K562 (cell line): Measurements from ENCODE around the gene NASP. TPM values are rescaled to one million over a fixed set of nuclear protein-coding genes. Genes with fewer than 3 reads are reported as not detected.

Source experiments
- C11orf30 ChIP-seq: fragments of 450-650 bp; IDR thresholded peaks from 2 replicates; pipeline ENCODE4 v1.6.1; 2016; ENCODE audit warnings: low read depth, mild to moderate bottlenecking
- CBFA2T3 ChIP-seq: fragments of 450-650 bp; IDR thresholded peaks from 2 replicates; pipeline ENCODE4 v1.6.1; 2017
- CBX1 ChIP-seq: sonication (generic); IDR thresholded peaks from 2 replicates; pipeline ENCODE4 v1.6.1; 2016; ENCODE audit warnings: antibody characterized with exemption, low read depth, mild to moderate bottlenecking
- CSDE1 ChIP-seq, 2 experiments: fragments of 450-650 bp; IDR thresholded peaks; 2 replicates each; pipeline ENCODE4 v1.6.1; 2016; ENCODE audit warnings: mild to moderate bottlenecking in 1 of 2
- HDAC1 ChIP-seq, 2 experiments: fragments of 450-650 bp; IDR thresholded peaks; 2 replicates each; pipeline ENCODE4 v1.6.1; 2016 to 2017; ENCODE audit warnings: inconsistent platforms in 1 of 2, mild to moderate bottlenecking in 1 of 2, moderate library complexity in 1 of 2
- HNRNPLL ChIP-seq: fragments of 200-400 bp; formaldehyde crosslinking; IDR thresholded peaks from 2 replicates; pipeline ENCODE4 v1.6.1; 2017; ENCODE audit warnings: low read length, low read depth, mild to moderate bottlenecking; ENCODE audit not compliant: poor library complexity, severe bottlenecking
- MCM5 ChIP-seq: fragments of 450-650 bp; IDR thresholded peaks from 2 replicates; pipeline ENCODE4 v1.6.1; 2016; ENCODE audit warnings: low read depth
- NFIC ChIP-seq: fragments of 450-650 bp; IDR thresholded peaks from 2 replicates; pipeline ENCODE4 v1.6.1; 2017; ENCODE audit warnings: mild to moderate bottlenecking, inconsistent platforms
- NFXL1 ChIP-seq: fragments of 450-650 bp; formaldehyde crosslinking; IDR thresholded peaks from 2 replicates; pipeline ENCODE4 v1.4.0; 2021; ENCODE audit warnings: mild to moderate bottlenecking
- NR3C1 ChIP-seq: sonication (generic); formaldehyde crosslinking; IDR thresholded peaks from 2 replicates; pipeline ENCODE4 v1.8.1; 2022; ENCODE audit warnings: missing genetic modification reagents
- PML ChIP-seq: IDR thresholded peaks from 2 replicates; pipeline ENCODE4 v1.6.1; 2012; ENCODE audit warnings: low read length, inconsistent platforms
- POLR2AphosphoS5 ChIP-seq: IDR thresholded peaks from 2 replicates; pipeline ENCODE4 v1.6.1; 2011; ENCODE audit warnings: mild to moderate bottlenecking, low read depth, low read length, moderate library complexity; ENCODE audit not compliant: control insufficient read depth, insufficient read depth
- PTBP1 ChIP-seq: fragments of 200-400 bp; formaldehyde crosslinking; IDR thresholded peaks from 2 replicates; pipeline ENCODE4 v1.6.1; 2017; ENCODE audit warnings: low read depth, low read length
- RBM39 ChIP-seq: fragments of 200-400 bp; formaldehyde crosslinking; optimal IDR thresholded peaks from 2 replicates; pipeline ENCODE3; 2018; ENCODE audit warnings: low read depth, low read length
- SAP30 ChIP-seq: fragments of 200-600 bp; sonication (generic); IDR thresholded peaks from 2 replicates; pipeline ENCODE4 v1.6.1; 2012; ENCODE audit warnings: borderline replicate concordance, low read depth, mild to moderate bottlenecking, moderate library complexity, low read length, control low read depth, inconsistent platforms; ENCODE audit not compliant: insufficient read depth, poor library complexity, severe bottlenecking
- SIRT6 ChIP-seq: IDR thresholded peaks from one replicate; pipeline ENCODE4 v1.6.1; 2012; ENCODE audit warnings: low read depth, mild to moderate bottlenecking, control low read depth, inconsistent platforms, low read length, moderate library complexity
- TRIM24 ChIP-seq, 2 experiments: fragments of 450-650 bp; IDR thresholded peaks; 2 replicates each; pipeline ENCODE4 v1.6.1; 2016
- ZBTB7A ChIP-seq: IDR thresholded peaks from 2 replicates; pipeline ENCODE4 v1.6.1; 2011; ENCODE audit warnings: low read depth, mild to moderate bottlenecking, low read length, moderate library complexity, borderline replicate concordance; ENCODE audit not compliant: control insufficient read depth
- ZNF263 ChIP-seq: sonication (generic); formaldehyde crosslinking; IDR thresholded peaks from 2 replicates; pipeline ENCODE4 v1.8.0; 2022; ENCODE audit warnings: mild to moderate bottlenecking, missing genetic modification reagents, borderline replicate concordance
- polyA plus RNA-seq, 8 experiments: library from polyadenylated mRNA; depleted of rRNA in 4 of 8; stranded (reverse) in 5 of 8; unstranded in 3 of 8; fragments of >200 nt; fragmentation: Nextera tagmentation in 2 of 8; fragmentation: Illumina TruSeq in 1 of 8; extraction: Ambion mirVana in 2 of 8; extraction: Trizol in 1 of 8; gene quantifications; 2 replicates each; pipeline versions ENCODE4 v1.2.1 to v1.2.3, GENCODE V29; 2011 to 2014; ENCODE audit warnings: inconsistent platforms in 1 of 8, missing spikeins in 1 of 8
- total RNA-seq, 7 experiments: library from RNA; depleted of rRNA in 6 of 7; stranded (reverse); fragments of >200 nt in 6 of 7; fragmentation: Illumina TruSeq in 2 of 7; extraction: Trizol in 2 of 7; gene quantifications; 2 replicates each; pipeline versions ENCODE4 v1.2.1 to v1.2.3, GENCODE V29; 2011 to 2021; ENCODE audit warnings: low replicate concordance in 1 of 7
- TF ChIP-seq, protein P1 (sequence below): IDR thresholded peaks from 2 replicates; pipeline ENCODE4 v1.6.1; 2011; ENCODE audit warnings: borderline replicate concordance, low read depth, mild to moderate bottlenecking, moderate library complexity, low read length; ENCODE audit not compliant: insufficient read depth, poor library complexity, severe bottlenecking
- TF ChIP-seq, protein P2 (sequence below): sonication (generic); IDR thresholded peaks from 2 replicates; pipeline ENCODE4 v1.6.1; 2016
- TF ChIP-seq, protein P3 (sequence below): IDR thresholded peaks from 2 replicates; pipeline ENCODE4 v1.6.1; 2011; ENCODE audit not compliant: insufficient read length; ENCODE audit errors: extremely low read depth
- TF ChIP-seq, protein P4 (sequence below), 2 experiments: fragments of 200-800 bp in 1 of 2; sonication (Bioruptor generic) in 1 of 2; sonication (generic) in 1 of 2; formaldehyde crosslinking in 1 of 2; IDR thresholded peaks in 1 of 2; conservative IDR thresholded peaks in 1 of 2; 2 replicates each; pipeline versions ENCODE4 v1.5.0 to v1.6.1; 2016 to 2020; ENCODE audit warnings: missing compliant biosample characterization in 1 of 2, missing genetic modification characterization in 1 of 2, missing genetic modification reagents in 1 of 2

NASP gene
- total and polyA plus RNA-seq, 9 of the 15 experiments (the other 6 are each of a cell fraction or from before 2014, with no cell fraction given) = 199 to 578 (median 419) TPM

DNA sequence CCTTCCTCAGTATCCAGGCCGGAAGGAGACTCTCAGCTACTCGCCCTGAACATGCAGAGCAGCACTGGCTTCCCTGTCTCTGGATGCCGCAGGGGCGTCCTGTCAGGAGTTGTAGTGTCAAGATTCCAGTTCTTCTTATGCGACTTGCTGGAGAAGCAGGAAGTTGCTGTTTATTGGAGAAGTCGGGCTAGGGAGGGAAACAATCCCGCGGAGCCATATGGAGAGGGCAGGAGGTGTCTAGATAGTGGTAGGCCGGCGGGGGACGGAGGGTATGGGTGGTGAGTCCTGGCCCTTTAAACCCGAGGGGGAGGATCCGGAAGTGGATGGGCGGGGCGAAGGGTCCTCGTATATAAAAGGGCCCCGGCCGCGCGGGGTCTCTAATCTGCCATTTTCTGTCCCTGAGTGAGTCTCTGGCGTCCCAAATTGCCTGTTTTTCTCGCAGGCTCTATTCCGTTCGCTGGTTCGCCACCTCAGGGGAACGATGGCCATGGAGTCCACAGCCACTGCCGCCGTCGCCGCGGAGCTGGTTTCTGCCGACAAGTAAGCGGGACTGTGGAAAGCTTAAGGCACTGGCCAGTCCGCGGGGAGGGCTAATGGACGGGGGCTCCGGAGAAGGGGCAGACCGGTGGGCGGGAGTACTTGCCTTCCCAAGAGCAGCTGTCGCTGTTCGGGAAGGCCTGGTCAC, at the start of gene NASP (continued):
- TF ChIP-seq, protein P1, sequence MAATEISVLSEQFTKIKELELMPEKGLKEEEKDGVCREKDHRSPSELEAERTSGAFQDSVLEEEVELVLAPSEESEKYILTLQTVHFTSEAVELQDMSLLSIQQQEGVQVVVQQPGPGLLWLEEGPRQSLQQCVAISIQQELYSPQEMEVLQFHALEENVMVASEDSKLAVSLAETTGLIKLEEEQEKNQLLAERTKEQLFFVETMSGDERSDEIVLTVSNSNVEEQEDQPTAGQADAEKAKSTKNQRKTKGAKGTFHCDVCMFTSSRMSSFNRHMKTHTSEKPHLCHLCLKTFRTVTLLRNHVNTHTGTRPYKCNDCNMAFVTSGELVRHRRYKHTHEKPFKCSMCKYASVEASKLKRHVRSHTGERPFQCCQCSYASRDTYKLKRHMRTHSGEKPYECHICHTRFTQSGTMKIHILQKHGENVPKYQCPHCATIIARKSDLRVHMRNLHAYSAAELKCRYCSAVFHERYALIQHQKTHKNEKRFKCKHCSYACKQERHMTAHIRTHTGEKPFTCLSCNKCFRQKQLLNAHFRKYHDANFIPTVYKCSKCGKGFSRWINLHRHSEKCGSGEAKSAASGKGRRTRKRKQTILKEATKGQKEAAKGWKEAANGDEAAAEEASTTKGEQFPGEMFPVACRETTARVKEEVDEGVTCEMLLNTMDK = peak; percentile 52
- TF ChIP-seq, protein P2, sequence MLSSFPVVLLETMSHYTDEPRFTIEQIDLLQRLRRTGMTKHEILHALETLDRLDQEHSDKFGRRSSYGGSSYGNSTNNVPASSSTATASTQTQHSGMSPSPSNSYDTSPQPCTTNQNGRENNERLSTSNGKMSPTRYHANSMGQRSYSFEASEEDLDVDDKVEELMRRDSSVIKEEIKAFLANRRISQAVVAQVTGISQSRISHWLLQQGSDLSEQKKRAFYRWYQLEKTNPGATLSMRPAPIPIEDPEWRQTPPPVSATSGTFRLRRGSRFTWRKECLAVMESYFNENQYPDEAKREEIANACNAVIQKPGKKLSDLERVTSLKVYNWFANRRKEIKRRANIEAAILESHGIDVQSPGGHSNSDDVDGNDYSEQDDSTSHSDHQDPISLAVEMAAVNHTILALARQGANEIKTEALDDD = peak; percentile 46; the same call in 1 of the 2 replicates
- no peak; the same call in 1 of the 2 replicates for TF ChIP-seq ZNF263 (CRISPR knock-in tag)
- TF ChIP-seq CSDE1 (IDR thresholded peaks at IDR 0.05) = peak; percentile 34 to 83; a peak in 2 of 4 replicates
- TF ChIP-seq HNRNPLL = peak; percentile 70
- TF ChIP-seq CBFA2T3 = peak; percentile 20; the same call in 1 of the 2 replicates
- peak; percentile 45 to 97; a peak in 3 of 4 replicates for TF ChIP-seq HDAC1 (IDR thresholded peaks at IDR 0.05)
- TF ChIP-seq MCM5 = no peak
- no peak for TF ChIP-seq C11orf30
- peak; percentile 100 for TF ChIP-seq POLR2AphosphoS5
- TF ChIP-seq NR3C1 (CRISPR knock-in tag) = peak; percentile 88; the same call in 1 of the 2 replicates
- no peak for TF ChIP-seq NFXL1 (CRISPR knock-in tag)
- peak; percentile 77 for TF ChIP-seq NFIC
- peak; percentile 97 for TF ChIP-seq PML
- peak; percentile 63; the same call in 1 of the 2 replicates for TF ChIP-seq PTBP1
- TF ChIP-seq SIRT6 = no peak
- TF ChIP-seq, protein P3, sequence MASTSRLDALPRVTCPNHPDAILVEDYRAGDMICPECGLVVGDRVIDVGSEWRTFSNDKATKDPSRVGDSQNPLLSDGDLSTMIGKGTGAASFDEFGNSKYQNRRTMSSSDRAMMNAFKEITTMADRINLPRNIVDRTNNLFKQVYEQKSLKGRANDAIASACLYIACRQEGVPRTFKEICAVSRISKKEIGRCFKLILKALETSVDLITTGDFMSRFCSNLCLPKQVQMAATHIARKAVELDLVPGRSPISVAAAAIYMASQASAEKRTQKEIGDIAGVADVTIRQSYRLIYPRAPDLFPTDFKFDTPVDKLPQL = peak; percentile 90
- peak; percentile 97 for TF ChIP-seq SAP30
- peak; percentile 81; the same call in 1 of the 2 replicates for TF ChIP-seq CBX1
- TF ChIP-seq TRIM24 (IDR thresholded peaks at IDR 0.05) = peak in 1 of 2 experiments; percentile 25; a peak in 1 of 4 replicates
- TF ChIP-seq, protein P4, sequence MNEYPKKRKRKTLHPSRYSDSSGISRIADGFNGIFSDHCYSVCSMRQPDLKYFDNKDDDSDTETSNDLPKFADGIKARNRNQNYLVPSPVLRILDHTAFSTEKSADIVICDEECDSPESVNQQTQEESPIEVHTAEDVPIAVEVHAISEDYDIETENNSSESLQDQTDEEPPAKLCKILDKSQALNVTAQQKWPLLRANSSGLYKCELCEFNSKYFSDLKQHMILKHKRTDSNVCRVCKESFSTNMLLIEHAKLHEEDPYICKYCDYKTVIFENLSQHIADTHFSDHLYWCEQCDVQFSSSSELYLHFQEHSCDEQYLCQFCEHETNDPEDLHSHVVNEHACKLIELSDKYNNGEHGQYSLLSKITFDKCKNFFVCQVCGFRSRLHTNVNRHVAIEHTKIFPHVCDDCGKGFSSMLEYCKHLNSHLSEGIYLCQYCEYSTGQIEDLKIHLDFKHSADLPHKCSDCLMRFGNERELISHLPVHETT (CRISPR knock-in tag; conservative IDR thresholded peaks at IDR 0.05 in 1 of 2, IDR thresholded peaks at IDR 0.05 in 1 of 2) = peak in 1 of 2 experiments; percentile 72; a peak in 2 of 4 replicates
- peak; percentile 94 for TF ChIP-seq RBM39
- TF ChIP-seq ZBTB7A = peak; percentile 83; the same call in 1 of the 2 replicates
